NCI-H1092 (cell line): ENCODE results near the gene PLEKHD1.

Experiments
- DNase-seq: peaks from one replicate; lab custom pipeline; 2025; lab: John Stamatoyannopoulos, UW

Gene PLEKHD1

DNA sequence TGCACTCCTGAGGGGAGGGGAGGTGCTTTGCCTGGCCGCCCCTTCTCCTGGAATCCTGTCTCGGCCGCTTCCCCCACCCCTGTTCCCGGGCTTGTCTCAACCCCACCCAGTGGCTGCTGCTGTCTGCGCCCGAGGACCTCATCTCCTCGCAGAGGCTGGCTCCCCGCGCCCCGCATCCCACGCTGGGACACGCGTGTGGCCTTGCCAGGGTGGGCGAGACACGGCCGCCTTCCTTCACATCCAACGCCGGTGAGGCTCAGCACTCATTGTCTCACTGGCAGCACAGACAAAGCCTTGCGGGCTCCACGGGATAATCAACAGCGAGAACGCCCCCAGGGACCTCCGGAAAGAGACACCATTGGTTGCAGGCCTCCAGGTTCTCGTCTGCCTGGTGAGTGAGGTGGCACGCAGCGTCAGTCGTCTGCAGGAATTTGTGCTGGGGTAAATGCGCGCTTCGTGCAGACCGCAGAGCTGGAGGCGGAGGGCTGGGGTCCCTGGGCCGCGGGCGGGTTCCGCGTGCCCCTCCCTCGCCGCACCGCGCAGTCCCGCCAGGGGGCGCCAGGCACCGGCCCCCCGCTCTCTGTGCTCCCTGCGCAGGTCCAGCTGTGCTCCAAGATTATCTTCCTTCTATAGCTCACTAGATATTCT lies 63.3 kb downstream of the PLEKHD1 start:
- DNase-seq = peak; percentile 43

DNA sequence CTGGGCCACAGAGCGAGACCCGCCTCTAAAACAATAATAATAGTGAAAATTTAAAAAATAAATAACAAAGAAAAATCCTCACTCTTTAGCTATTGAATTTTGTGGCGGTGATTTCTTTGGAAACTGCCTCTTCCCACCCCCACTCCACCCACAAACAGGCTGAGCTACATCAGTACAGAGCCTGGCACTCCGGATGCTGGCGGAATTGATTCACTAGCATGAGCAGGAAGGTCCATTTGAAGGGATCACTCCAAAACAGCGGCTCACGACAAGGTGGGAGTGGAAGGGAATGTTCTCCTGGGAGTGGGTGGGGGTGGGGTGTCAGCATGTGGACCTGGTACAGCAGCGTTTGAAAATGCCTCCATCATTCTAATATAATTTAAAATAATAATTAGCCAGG lies 64.0 kb downstream of the PLEKHD1 start:
- DNase-seq = no peak

DNA sequence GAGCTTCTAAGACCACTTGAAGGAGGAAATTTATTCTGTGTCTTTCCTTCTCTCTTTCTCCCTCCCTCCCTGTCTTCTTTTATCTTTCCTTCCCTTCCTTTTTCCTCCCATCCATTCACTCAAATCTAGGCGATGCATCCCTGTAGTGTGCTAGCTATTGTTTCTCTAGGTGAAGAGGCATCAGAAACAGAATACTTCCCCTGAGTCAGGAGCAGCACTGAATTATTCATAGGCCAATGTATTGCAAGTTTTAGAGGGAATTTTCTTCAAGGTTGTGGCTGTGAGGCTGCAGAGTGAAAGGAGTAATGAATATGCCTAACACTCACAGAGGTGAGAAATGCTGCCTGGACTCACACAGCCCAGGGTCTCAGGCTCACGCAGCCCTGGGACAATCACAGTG lies 67.0 kb downstream of the PLEKHD1 start:
- no peak for DNase-seq

DNA sequence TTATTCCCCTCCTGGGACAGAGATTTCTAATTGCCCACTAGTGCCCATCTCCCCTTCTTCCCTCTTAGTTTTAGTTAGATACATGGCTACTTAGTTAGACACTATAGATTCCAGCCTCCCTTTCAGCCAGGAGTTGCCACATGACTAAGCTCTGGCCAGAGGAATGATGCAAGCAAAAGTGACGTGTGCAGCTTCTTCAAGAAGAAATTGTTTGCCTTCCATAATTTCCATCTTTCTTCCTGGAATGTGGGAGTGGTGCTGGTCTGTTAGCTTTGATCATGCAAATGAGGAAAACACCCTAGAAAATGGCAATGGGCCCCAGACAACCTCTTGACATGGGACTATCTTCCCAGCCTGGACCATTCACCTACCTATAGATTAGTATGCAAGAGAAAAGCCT lies 68.7 kb downstream of the PLEKHD1 start:
- no peak for DNase-seq

DNA sequence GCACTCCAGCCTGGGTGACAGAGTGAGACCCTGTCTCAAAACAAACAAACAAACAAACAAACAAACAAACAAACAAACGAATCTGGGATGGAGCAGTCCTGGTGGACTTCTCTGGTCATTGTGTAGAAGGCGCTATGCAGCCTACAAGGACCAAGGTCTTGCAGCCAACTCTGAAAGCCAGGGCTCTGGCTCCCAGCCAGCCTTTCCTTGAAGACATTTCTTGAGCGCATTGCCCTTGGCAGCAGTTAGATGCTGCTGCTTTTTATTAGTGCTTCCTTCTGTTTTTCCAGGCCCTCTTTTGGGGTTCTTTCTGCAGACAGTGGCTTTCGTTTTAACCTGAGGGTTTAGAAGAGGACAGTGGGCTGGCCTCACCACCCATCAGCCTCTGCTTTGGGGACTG lies 70.0 kb downstream of the PLEKHD1 start:
- no peak for DNase-seq

DNA sequence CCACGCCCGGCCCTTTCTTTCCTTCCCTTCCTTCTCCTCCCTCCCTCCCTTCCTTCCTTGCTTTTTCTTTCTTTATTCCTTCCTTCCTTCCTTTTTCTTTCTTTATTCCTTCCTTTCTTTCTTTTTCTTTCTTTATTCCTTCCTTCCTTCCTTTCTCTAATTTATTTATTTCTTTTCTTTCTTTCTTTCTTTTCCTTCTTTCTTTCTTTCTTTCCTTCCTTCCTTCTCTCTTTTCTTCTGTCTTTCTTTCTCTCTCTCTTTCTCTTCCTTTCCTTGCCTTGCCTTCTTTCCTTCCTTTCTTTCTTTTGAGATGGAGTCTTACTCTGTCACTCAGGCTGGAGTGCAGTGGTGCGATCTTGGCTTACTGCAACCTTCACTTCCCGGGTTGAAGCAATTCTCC lies 74.2 kb downstream of the PLEKHD1 start:
- DNase-seq = no peak

- peak; percentile 91 for DNase-seq
Observed at GRCh38 chr14:69559581-69560011, 75.1 kb downstream of the PLEKHD1 start.

GRCh38 chr14:69560826-69561225 lies 76.3 kb downstream of the PLEKHD1 start:
- DNase-seq = no peak

GRCh38 chr14:69561893-69562292 lies 77.4 kb downstream of the PLEKHD1 start:
- DNase-seq = no peak

DNA sequence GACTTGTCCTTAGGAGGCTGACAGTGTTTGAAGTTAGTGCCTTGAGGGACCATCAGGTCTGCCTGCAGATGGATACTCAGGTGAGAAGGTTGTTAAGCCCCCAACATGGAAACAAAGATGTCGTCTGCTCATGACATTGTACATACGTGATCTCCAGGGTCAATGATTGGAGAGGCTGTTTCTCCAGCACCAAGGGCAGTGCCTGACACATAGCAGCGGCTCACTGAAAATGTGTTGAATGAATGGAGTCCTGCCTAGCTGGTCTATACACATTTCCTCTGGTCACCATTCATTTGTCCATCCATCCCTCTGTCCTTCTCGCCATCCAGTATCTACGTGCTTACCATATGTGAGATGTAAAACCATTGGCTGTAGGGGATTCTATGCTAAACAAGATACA lies 83.0 kb downstream of the PLEKHD1 start:
- no peak for DNase-seq

DNA sequence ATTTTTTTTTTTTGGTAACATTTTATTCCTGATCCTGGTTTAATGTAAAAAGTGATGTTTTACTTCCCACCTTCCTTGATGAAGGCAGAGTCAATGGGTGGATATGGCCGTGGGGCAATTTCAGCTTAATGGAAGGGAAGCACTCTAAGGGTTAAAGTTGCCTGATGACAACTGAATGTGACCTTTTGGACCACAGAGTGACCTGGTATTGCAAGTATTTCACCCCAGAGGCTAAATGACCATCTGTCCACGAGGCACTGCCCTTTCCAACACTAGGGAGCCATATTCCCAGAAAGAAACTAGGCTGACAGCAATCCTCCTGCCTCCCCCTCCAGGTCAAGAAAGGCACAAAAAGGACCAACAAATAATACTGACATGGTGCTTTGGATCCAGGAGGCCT lies 85.3 kb downstream of the PLEKHD1 start:
- no peak for DNase-seq

DNA sequence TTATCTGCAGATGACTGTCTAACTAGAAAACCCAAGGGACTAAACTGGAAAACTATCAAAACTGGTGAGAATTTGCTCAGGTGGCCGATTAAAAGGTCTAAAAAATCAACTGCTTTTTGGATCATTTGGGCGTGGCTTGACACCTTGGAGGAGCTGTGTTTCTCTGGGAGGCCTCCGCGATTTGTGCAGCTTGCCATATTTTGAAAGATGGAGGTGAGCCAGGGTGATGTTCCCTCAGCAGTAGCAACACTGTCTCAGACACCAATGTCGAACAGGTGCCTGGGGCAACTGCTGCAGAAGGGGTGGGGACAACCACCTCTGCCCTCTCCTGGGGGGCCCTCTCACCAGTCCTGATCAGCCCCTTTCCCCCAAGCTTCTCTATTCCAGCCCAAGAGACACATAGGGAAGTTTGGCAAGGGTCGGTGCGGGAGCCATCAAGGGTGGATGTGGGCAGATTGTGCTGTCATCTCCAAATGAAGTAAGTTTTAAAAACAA lies 86.4 kb downstream of the PLEKHD1 start:
- no peak for DNase-seq

GRCh38 chr14:69571449-69572029 lies 87.0 kb downstream of the PLEKHD1 start:
- no peak for DNase-seq

DNA sequence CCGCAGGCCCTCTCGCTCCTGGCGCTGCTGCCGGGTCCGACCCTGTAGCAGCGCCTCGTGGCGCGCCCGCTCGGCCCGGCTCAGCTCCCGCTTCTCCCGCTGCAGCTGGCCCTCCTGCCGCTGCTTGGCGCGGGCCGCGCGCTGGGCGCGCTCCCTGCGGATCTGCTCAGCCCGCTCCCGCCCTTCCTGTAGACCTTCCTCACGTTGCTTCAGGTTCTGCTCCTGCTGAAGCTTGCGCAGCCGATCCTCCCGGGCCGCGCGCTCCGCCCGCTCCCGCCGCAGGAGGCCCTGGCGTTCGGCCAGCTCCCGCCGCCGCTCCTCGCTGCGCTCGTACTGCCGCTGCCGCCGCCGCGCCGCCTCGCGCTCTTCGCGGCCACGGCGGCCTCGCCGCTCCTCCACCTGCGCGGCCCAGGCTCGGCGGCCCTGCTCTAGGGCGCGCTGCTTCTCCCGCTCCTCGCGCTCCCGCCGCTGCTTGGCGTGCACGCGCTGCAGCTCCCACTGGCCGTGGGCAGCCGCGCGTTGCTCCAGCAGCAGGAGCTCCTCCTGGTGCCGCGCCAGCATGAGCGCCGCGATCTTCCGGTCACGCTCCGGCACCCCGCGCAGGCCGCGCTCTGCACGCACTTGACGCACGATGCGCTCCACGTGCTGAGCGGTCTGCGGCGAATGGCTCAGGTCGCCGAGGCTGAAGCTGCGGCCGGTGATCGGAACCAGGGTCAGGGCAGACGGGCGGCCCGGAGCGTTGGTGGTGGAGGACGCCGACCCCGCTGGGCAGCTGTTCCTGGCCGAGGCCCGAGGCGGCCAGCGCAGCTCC lies 87.7 kb downstream of the PLEKHD1 start:
- no peak for DNase-seq

DNA sequence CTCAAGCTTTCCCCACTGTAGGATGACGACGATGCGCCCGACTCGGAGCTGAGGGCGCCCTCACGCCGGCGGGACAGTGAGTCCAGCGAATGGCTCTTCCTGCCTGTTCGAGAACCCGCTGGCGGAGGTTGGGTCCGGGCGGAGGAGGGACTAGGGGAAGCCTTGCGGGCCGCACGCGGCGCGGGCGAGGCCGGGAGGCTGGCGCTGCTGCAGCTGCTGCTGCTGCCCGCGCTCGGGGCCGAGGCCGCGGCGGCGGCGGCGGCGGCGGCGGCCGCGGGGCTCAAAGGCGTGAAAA lies 88.3 kb downstream of the PLEKHD1 start:
- DNase-seq = no peak

DNA sequence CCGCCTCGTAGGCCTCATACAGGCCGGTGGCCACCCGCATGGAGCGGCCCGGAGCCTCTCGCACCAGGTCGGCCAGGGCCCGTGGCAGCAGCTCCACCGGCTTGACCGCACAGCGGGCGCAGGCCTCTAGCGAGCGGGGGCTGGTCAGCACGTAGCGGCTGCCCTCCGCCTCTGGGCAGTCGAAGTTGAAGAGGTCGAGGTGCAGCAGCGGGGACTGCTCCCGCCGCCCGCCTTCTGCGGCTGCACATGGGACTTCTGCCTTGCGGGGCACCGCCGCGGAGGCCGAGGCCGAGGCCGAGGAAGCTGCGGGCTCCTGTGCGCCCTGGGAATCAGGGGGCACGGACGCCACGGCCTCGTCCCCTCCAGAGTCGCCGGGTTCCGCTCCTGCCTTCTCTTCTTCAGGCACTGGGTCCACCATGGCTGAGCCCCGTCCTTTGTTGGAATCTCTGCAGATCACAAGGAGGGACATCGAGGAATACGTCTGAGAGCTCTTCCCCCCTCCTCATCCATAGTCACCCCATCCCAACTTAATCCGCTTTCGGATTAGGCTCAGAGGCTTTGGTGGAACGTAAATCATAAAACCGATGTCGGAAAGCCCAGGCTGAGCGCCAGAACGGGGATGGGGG lies 88.8 kb downstream of the PLEKHD1 start:
- DNase-seq = no peak

DNA sequence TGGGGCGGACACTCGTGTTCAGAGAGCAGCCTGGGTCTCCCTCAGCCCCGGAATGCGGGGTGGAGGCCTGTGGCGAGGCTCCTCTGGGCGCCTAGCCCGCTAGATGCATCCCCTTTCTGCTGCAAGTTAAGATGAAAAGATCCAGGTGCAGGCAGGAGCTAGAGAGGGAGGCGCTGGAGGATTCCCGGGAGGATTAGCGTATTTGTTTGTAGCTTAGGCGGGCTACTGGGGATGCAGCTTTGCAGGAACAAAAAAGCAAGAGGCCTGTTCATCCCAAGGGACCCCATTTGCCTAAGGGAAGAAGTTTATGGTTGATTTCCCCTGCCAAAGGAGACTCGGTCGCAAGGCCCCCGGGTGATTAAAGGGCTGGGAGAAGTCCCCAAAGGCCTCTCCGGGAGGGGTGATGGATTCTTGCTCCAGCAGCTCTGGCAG lies 89.3 kb downstream of the PLEKHD1 start:
- peak; percentile 66 for DNase-seq

GRCh38 chr14:69574263-69574953 lies 89.9 kb downstream of the PLEKHD1 start, which contains the start of gene CCDC177:
TSS of gene CCDC177 (minus strand) at chr14:69574871. CDS start at chr14:69573622, 1,249 bp downstream.
- DNase-seq = peak; percentile 81

GRCh38 chr14:69574954-69575295 lies 90.4 kb downstream of the PLEKHD1 start:
- no peak for DNase-seq

DNA sequence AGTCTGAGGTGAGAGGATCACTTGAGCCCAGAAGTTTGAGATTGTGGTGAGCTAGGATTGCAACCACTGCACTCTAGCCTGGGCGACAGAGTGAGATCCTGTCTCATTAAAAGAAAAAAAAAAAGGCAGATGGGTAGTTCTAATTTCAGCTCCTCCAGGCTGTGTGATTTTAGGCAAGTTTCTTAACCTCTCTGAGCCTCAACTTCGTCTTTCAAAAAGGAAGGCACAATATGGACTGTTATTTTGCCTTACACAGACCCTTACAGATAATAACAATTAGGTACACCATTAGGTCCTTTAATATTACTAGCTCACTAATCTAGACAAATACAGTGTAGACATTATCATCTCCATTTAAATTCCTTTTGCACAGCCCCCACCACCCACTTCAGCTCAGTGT lies 94.9 kb downstream of the PLEKHD1 start:
- DNase-seq = no peak

- DNase-seq = peak; percentile 43
Observed at GRCh38 chr14:69580009-69580577, 95.6 kb downstream of the PLEKHD1 start.
